K562 treated with DMSO at 1 percent for 4 hours (cell line): Measurements from ENCODE around the gene ELMO3. TPM values are rescaled to one million over a fixed set of nuclear protein-coding genes. Genes with fewer than 3 reads are reported as not detected.

Experiments used
- total RNA-seq: library from RNA; unstranded; fragments of 300-600 nt; gene quantifications from 2 replicates; pipeline ENCODE4 v1.2.3, GENCODE V29; 2022; ENCODE audit not compliant: insufficient read depth

Gene ELMO3
- total RNA-seq = 1.6 and 4.3 TPM in 2 replicates

GRCh38 chr16:67199011-67199807, at the start of gene ELMO3:
TSS of gene ELMO3 (plus strand) at chr16:67199131. CDS start at chr16:67199327, 196 bp downstream.

GRCh38 chr16:67150833-67151396, 48.0 kb upstream of the ELMO3 start, which contains the start of gene B3GNT9:
TSS of gene B3GNT9 (minus strand) at chr16:67150998. CDS start at chr16:67150485, 513 bp downstream.

GRCh38 chr16:67164599-67165061, 34.3 kb upstream of the ELMO3 start, which contains the start of gene HSF4:
TSS of gene HSF4 (plus strand) at chr16:67164745. CDS start at chr16:67164812, 67 bp downstream.

GRCh38 chr16:67170168-67170948, 28.6 kb upstream of the ELMO3 start, which contains the start of gene NOL3:
TSS of gene NOL3 (plus strand) at chr16:67170538.

GRCh38 chr16:67183627-67184452, 15.1 kb upstream of the ELMO3 start, which contains the start of gene MATCAP1:
TSS of gene MATCAP1 (minus strand) at chr16:67183963. CDS start at chr16:67180610, 3,353 bp downstream.

GRCh38 chr16:67190041-67190440, 8.9 kb upstream of the ELMO3 start, which contains the start of gene EXOC3L1:
TSS of gene EXOC3L1 (minus strand) at chr16:67190136. CDS start at chr16:67189676, 460 bp downstream.

GRCh38 chr16:67191995-67192681, 6.8 kb upstream of the ELMO3 start, which contains the start of gene E2F4:
TSS of gene E2F4 (plus strand) at chr16:67192155. CDS start at chr16:67192228, 73 bp downstream.

GRCh38 chr16:67226804-67227566, 28.1 kb downstream of the ELMO3 start, which contains the start of gene TMEM208:
TSS of gene TMEM208 (plus strand) at chr16:67227130. CDS start at chr16:67227219, 89 bp downstream.

GRCh38 chr16:67247192-67248072, 48.5 kb downstream of the ELMO3 start, which contains the start of gene FHOD1:
TSS of gene FHOD1 (minus strand) at chr16:67247481. CDS start at chr16:67247410, 71 bp downstream.

GRCh38 chr16:67248401-67249177, 49.7 kb downstream of the ELMO3 start, which contains the start of gene SLC9A5:
TSS of gene SLC9A5 (plus strand) at chr16:67248979. CDS start at chr16:67249015, 36 bp downstream.

Other genes starting within 250 kb of the ELMO3 start
- 0.93 TPM in 1 of 2 replicates, not detected in the other for gene CES3, start 237.9 kb upstream of the ELMO3 start, total RNA-seq
- not detected in 2 replicates for gene CES4A, start 210.5 kb upstream of the ELMO3 start, total RNA-seq
- gene CBFB, start 170.0 kb upstream of the ELMO3 start, total RNA-seq = 34.7 and 44.2 TPM in 2 replicates
- 9.2 and 13.9 TPM in 2 replicates for gene PHAF1, start 89.2 kb upstream of the ELMO3 start, total RNA-seq
- gene B3GNT9, start 48.1 kb upstream of the ELMO3 start, total RNA-seq = 3.7 and 5.6 TPM in 2 replicates
- 28.0 and 33.7 TPM in 2 replicates for gene TRADD, start 39.2 kb upstream of the ELMO3 start, total RNA-seq
- 9.0 and 16.6 TPM in 2 replicates for gene FBXL8, start 39.2 kb upstream of the ELMO3 start, total RNA-seq
- 14.8 and 26.3 TPM in 2 replicates for gene HSF4, start 34.4 kb upstream of the ELMO3 start, total RNA-seq
- 15.7 and 20.6 TPM in 2 replicates for gene NOL3, start 28.6 kb upstream of the ELMO3 start, total RNA-seq
- 16.8 and 24.9 TPM in 2 replicates for gene MATCAP1, start 15.2 kb upstream of the ELMO3 start, total RNA-seq
- not detected in 2 replicates for gene EXOC3L1, start 9.0 kb upstream of the ELMO3 start, total RNA-seq
- 82.7 and 87.6 TPM in 2 replicates for gene E2F4, start 7.0 kb upstream of the ELMO3 start, total RNA-seq
- 57.9 and 64.8 TPM in 2 replicates for gene TMEM208, start 28.0 kb downstream of the ELMO3 start, total RNA-seq
- 45.2 and 50.9 TPM in 2 replicates for gene FHOD1, start 48.4 kb downstream of the ELMO3 start, total RNA-seq
- 1.8 and 2.0 TPM in 2 replicates for gene SLC9A5, start 49.8 kb downstream of the ELMO3 start, total RNA-seq
- 29.4 and 39.8 TPM in 2 replicates for gene PLEKHG4, start 80.4 kb downstream of the ELMO3 start, total RNA-seq
- gene KCTD19, start 127.6 kb downstream of the ELMO3 start, total RNA-seq = 0.15 TPM in 1 of 2 replicates, not detected in the other
- gene LRRC36, start 127.7 kb downstream of the ELMO3 start, total RNA-seq = 0.30 TPM in 1 of 2 replicates, not detected in the other
- not detected in 2 replicates for gene TPPP3, start 194.4 kb downstream of the ELMO3 start, total RNA-seq
- not detected in 2 replicates for gene ZDHHC1, start 217.3 kb downstream of the ELMO3 start, total RNA-seq
- gene HSD11B2, start 232.0 kb downstream of the ELMO3 start, total RNA-seq = not detected in 2 replicates